DND-41 (cell line): Measurements from ENCODE around the gene ERCC4.
"Not testable (repeated sequence)": the region's sequence is repeated elsewhere in the genome, so short reads cannot be mapped to it uniquely, and the experiment has no call there.

Source experiments
- ATAC-seq: fragments of 200-7000 bp; cut with Tn5 transposase; 3 replicates; pipeline ENCODE4 v1.9.1; 2021; ENCODE audit warnings: low read depth; ENCODE audit not compliant: insufficient read depth
- DNase-seq: peaks from one replicate; pipeline ENCODE4 v3.0.0-alpha.2; 2020
- H2AFZ ChIP-seq: 2 replicates; pipeline ENCODE4 v1.6.0; 2012; ENCODE audit warnings: low read depth, low read length
- H3K27ac ChIP-seq: 2 replicates; pipeline ENCODE4 v1.5.1; 2012; ENCODE audit warnings: low read length, inconsistent platforms
- H3K27me3 ChIP-seq: fragments of 200-600 bp; sonication (generic); 2 replicates; pipeline ENCODE4 v1.6.0; 2012; ENCODE audit warnings: low read length, mild to moderate bottlenecking, inconsistent platforms; ENCODE audit not compliant: insufficient read depth, poor library complexity
- H3K36me3 ChIP-seq: 2 replicates; pipeline ENCODE4 v1.5.1; 2012; ENCODE audit warnings: low read length, inconsistent platforms; ENCODE audit not compliant: insufficient read depth
- H3K4me1 ChIP-seq: 2 replicates; pipeline ENCODE4 v1.5.1; 2012; ENCODE audit warnings: mild to moderate bottlenecking, low read length; ENCODE audit not compliant: insufficient read depth
- H3K4me2 ChIP-seq: 2 replicates; pipeline ENCODE4 v1.6.0; 2012; ENCODE audit warnings: mild to moderate bottlenecking, moderate library complexity, low read length, inconsistent platforms; ENCODE audit not compliant: insufficient read depth
- H3K4me3 ChIP-seq, 2 experiments: fragments of 200-600 bp in 1 of 2; shearing (Covaris generic) in 1 of 2; 2 replicates each; pipeline ENCODE4 v1.5.1; 2012 to 2016; ENCODE audit warnings: inconsistent platforms in 2 of 2, low read length in 2 of 2, mild to moderate bottlenecking in 2 of 2, low read depth in 1 of 2, moderate library complexity in 1 of 2
- H3K79me2 ChIP-seq: 2 replicates; pipeline ENCODE4 v1.6.0; 2012; ENCODE audit warnings: low read length, inconsistent platforms; ENCODE audit not compliant: insufficient read depth
- H3K9ac ChIP-seq: 2 replicates; pipeline ENCODE4 v1.6.0; 2012; ENCODE audit warnings: low read depth, mild to moderate bottlenecking, inconsistent platforms, low read length, moderate library complexity
- H3K9me3 ChIP-seq: 2 replicates; pipeline ENCODE4 v1.5.1; 2012; ENCODE audit warnings: low read length, moderate library complexity, mild to moderate bottlenecking, inconsistent platforms; ENCODE audit not compliant: insufficient read depth, severe bottlenecking
- H4K20me1 ChIP-seq: 2 replicates; pipeline ENCODE4 v1.6.0; 2012; ENCODE audit warnings: low read length; ENCODE audit not compliant: insufficient read depth
- EZH2 ChIP-seq: IDR thresholded peaks from 3 replicates; pipeline ENCODE4 v1.6.1; 2012; ENCODE audit warnings: borderline replicate concordance, low read depth, mild to moderate bottlenecking, moderate library complexity, low read length, inconsistent platforms; ENCODE audit not compliant: severe bottlenecking
- TF ChIP-seq, protein P1 (sequence below): IDR thresholded peaks from 2 replicates; pipeline ENCODE4 v1.5.1; 2012; ENCODE audit warnings: borderline replicate concordance, low read length, moderate library complexity, mild to moderate bottlenecking; ENCODE audit not compliant: poor library complexity, severe bottlenecking; ENCODE audit errors: extremely low read depth

ERCC4 gene

GRCh38 chr16:13883276-13883675 lies 36.7 kb upstream of the ERCC4 start:
- TF ChIP-seq EZH2, result no peak
- TF ChIP-seq, protein P1, sequence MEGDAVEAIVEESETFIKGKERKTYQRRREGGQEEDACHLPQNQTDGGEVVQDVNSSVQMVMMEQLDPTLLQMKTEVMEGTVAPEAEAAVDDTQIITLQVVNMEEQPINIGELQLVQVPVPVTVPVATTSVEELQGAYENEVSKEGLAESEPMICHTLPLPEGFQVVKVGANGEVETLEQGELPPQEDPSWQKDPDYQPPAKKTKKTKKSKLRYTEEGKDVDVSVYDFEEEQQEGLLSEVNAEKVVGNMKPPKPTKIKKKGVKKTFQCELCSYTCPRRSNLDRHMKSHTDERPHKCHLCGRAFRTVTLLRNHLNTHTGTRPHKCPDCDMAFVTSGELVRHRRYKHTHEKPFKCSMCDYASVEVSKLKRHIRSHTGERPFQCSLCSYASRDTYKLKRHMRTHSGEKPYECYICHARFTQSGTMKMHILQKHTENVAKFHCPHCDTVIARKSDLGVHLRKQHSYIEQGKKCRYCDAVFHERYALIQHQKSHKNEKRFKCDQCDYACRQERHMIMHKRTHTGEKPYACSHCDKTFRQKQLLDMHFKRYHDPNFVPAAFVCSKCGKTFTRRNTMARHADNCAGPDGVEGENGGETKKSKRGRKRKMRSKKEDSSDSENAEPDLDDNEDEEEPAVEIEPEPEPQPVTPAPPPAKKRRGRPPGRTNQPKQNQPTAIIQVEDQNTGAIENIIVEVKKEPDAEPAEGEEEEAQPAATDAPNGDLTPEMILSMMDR, result no peak
- H2AFZ ChIP-seq, result no peak overlapping the region
- no peaks in the 10 kb centered on the region for H3K9me3 ChIP-seq
- no peak for ATAC-seq
- no peak overlapping the region for H3K9ac ChIP-seq
- H3K79me2 ChIP-seq, result no peaks in the 10 kb centered on the region
- no peaks in the 10 kb centered on the region for H3K27me3 ChIP-seq
- no peak overlapping the region for H3K27ac ChIP-seq
- H3K4me1 ChIP-seq, result no peaks in the 10 kb centered on the region
- H3K36me3 ChIP-seq, result no peaks in the 10 kb centered on the region
- no peaks in the 10 kb centered on the region for H4K20me1 ChIP-seq
- no peak for DNase-seq
- H3K4me2 ChIP-seq, result no peak overlapping the region
- H3K4me3 ChIP-seq, result no peak overlapping the region

DNA sequence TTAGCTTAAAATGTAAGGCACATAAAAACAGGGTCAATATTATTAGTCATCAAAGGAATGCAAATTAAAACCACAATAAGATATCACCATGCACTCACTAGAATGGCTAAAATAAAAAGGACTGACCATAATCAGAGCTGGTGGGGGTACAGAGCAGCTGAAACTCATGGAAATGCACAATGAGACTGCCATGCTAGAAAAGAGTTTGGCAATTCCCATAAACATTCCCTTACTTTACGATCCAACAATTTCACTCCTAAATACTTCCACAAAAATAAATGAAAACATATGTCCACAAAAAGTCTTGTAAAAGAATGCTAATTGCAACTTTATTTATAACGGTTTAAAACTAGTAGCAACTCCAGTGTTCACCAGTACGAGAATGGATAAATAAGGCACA lies 36.1 kb upstream of the ERCC4 start:
- TF ChIP-seq, protein P1, result no peak
- no peak for TF ChIP-seq EZH2
- Histone ChIP-seq H3K4me3 (no peak overlapping the region), H3K79me2 (no peaks in the 10 kb centered on the region), H3K4me1 (no peaks in the 10 kb centered on the region), H3K27ac (no peak overlapping the region), H3K4me2 (no peak overlapping the region), H3K9me3 (no peaks in the 10 kb centered on the region), H3K9ac (no peak overlapping the region), H3K36me3 (no peaks in the 10 kb centered on the region), H3K27me3 (no peaks in the 10 kb centered on the region), H2AFZ (no peak overlapping the region), H4K20me1 (no peaks in the 10 kb centered on the region)
- ATAC-seq (no peak), DNase-seq (no peak)

DNA sequence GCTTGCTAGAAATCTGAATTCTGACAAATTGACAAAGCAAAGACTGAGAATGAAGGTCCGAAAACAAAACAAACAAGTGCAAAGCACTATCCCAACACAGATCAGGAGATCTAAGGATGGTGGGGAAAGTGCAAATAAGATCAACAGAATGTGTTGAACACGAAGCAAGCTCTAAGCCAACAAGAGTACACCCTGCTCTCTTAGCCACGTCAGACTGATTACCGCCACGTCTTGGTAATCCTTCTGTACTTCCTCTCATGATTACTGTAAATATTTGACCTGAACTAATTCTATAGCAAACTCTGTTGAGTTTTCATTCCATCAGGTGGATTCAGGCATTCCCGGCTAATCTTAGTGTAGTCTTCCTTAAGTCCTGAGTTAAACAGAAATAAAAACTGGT lies 34.3 kb upstream of the ERCC4 start:
- Histone ChIP-seq H3K9me3 (no peaks in the 10 kb centered on the region), H3K9ac (no peak overlapping the region), H3K79me2 (no peaks in the 10 kb centered on the region), H3K4me2 (no peak overlapping the region), H4K20me1 (no peaks in the 10 kb centered on the region), H3K27ac (no peak overlapping the region), H3K36me3 (no peaks in the 10 kb centered on the region), H3K27me3 (no peaks in the 10 kb centered on the region), H2AFZ (no peak overlapping the region), H3K4me1 (no peaks in the 10 kb centered on the region), H3K4me3 (no peak overlapping the region)
- no peak for ATAC-seq
- TF ChIP-seq, protein P1, result no peak
- TF ChIP-seq EZH2, result no peak
- DNase-seq, result no peak

DNA sequence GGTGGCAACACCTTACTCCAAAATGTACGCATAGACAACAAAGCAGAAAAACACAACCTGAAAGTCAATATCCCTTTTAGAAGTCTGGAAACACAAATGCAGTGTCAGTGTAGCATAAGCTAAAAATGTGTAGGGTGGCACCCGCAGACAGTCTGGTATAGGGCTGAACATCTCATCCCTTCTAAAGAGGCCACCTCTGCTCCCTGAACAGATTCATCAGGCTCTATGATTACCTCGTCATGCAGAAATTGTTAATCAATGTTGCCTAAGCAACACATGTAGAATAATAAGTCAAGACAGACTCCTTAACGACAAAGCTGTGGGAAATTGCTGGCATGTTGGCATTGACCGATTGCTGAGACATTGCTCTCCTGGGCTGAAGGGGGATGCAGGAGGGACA lies 33.3 kb upstream of the ERCC4 start:
- no peak overlapping the region for H2AFZ ChIP-seq
- no peak overlapping the region for H3K9ac ChIP-seq
- TF ChIP-seq, protein P1, result no peak
- no peak for TF ChIP-seq EZH2
- no peak overlapping the region for H3K27ac ChIP-seq
- H3K27me3 ChIP-seq, result no peaks in the 10 kb centered on the region
- H3K4me1 ChIP-seq, result no peaks in the 10 kb centered on the region
- no peaks in the 10 kb centered on the region for H3K36me3 ChIP-seq
- H3K79me2 ChIP-seq, result no peaks in the 10 kb centered on the region
- DNase-seq, result no peak
- H4K20me1 ChIP-seq, result no peaks in the 10 kb centered on the region
- H3K9me3 ChIP-seq, result no peaks in the 10 kb centered on the region
- H3K4me2 ChIP-seq, result no peak overlapping the region
- ATAC-seq, result no peak
- H3K4me3 ChIP-seq, result no peak overlapping the region

DNA sequence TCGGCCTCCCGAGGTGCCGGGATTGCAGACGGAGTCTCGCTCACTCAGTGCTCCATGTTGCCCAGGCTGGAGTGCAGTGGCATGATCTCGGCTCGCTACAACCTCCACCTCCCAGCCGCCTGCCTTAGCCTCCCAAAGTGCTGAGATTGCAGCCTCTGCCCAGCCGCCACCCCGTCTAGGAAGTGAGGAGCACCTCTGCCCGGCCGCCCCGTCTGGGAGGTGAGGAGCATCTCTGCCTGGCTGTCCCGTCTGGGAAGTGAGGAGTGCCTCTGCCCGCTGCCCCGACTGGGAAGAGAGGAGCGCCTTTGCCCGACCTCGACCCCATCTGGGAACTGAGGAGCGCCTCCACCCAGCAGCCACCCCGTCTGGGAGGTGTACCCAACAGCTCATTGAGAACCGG lies 30.6 kb upstream of the ERCC4 start:
- H3K36me3 ChIP-seq, DNase-seq, H3K9me3 ChIP-seq, H3K9ac ChIP-seq, H2AFZ ChIP-seq, H3K79me2 ChIP-seq, ATAC-seq, H3K4me2 ChIP-seq, H3K4me1 ChIP-seq, H3K4me3 ChIP-seq, H3K27ac ChIP-seq, H4K20me1 ChIP-seq: not testable (repeated sequence)
- H3K27me3 ChIP-seq, result peaks cover 19% of the 10 kb centered on the region
